ENCODE results near the gene TGM1.

GRCh38 chr14:24216345-24216699, 46.7 kb downstream of the TGM1 start:
- TF ChIP-seq POLR2A (IDR thresholded peaks at IDR 0.05; ENCODE audit: low read length) (no peak), GATA1 (IDR thresholded peaks at IDR 0.05; ENCODE audit: low read depth, low read length) (no peak)
